Subcutaneous abdominal adipose tissue (tissue), 5 donors: Measurements from ENCODE around the gene PANK2.
"Not testable (repeated sequence)": the region's sequence is repeated elsewhere in the genome, so short reads cannot be mapped to it uniquely, and the experiment has no call there.

Experiments used
- H3K27ac ChIP-seq: one replicate; pipeline ENCODE4 v1.7.0; 2013; ENCODE audit warnings: low read depth, mild to moderate bottlenecking, inconsistent platforms, low read length, moderate library complexity
- H3K27me3 ChIP-seq, 5 donors: one replicate each; pipeline ENCODE4 v1.7.0; 2013; ENCODE audit warnings: low read length in 5 of 5, inconsistent platforms in 1 of 5; ENCODE audit not compliant: control insufficient read depth in 5 of 5, insufficient read depth in 4 of 5
- H3K36me3 ChIP-seq, 5 donors: one replicate each; pipeline ENCODE4 v1.7.0; 2013; ENCODE audit warnings: low read length in 5 of 5; ENCODE audit not compliant: control insufficient read depth in 5 of 5, insufficient read depth in 5 of 5
- H3K4me1 ChIP-seq, 5 donors: one replicate each; pipeline ENCODE4 v1.7.0; 2013; ENCODE audit warnings: low read length in 5 of 5, mild to moderate bottlenecking in 3 of 5, moderate library complexity in 1 of 5; ENCODE audit not compliant: control insufficient read depth in 5 of 5, insufficient read depth in 5 of 5
- H3K4me3 ChIP-seq, 5 donors: one replicate each; pipeline ENCODE4 v1.7.0; 2013; ENCODE audit warnings: low read length in 5 of 5, low read depth in 1 of 5
- H3K9ac ChIP-seq, 5 donors: one replicate each; pipeline ENCODE4 v1.7.0; 2013; ENCODE audit warnings: low read length in 5 of 5, mild to moderate bottlenecking in 4 of 5, moderate library complexity in 3 of 5
- H3K9me3 ChIP-seq, 5 donors: one replicate each; pipeline ENCODE4 v1.7.0; 2013; ENCODE audit warnings: low read length in 5 of 5; ENCODE audit not compliant: control insufficient read depth in 5 of 5
- donor health status: healthy.
- donor health status: healthy.
- donor health status: healthy.
- donor health status: healthy.
- donor health status: healthy.

The PANK2 gene

GRCh38 chr20:3885715-3886114 lies 3.5 kb upstream of the PANK2 start:
- H3K36me3 ChIP-seq: no peaks in the 10 kb centered on the region
- H3K4me3 ChIP-seq: no peak overlapping the region
- no peaks in the 10 kb centered on the region for H3K27me3 ChIP-seq
- H3K9ac ChIP-seq: no peak overlapping the region
- peaks cover 2 to 25% (median 21%) of the 10 kb centered on the region in 5 donors for H3K4me1 ChIP-seq
- no peak overlapping the region for H3K27ac ChIP-seq
- no peaks in the 10 kb centered on the region for H3K9me3 ChIP-seq

GRCh38 chr20:3887876-3888620 lies 1.1 kb upstream of the PANK2 start:
- peaks cover 5 to 47% (median 44%) of the 10 kb centered on the region in 5 donors for H3K4me1 ChIP-seq
- peak overlapping the region; percentile 95 for H3K27ac ChIP-seq

GRCh38 chr20:3889489-3890397 lies 556 bp downstream of the PANK2 start:
- H3K4me3 ChIP-seq: peak overlapping the region; percentile 86 to 92 (median 90)
- H3K36me3 ChIP-seq: no peaks in the 10 kb centered on the region
- H3K4me1 ChIP-seq: peaks cover 7 to 62% (median 57%) of the 10 kb centered on the region in 5 donors
- H3K9me3 ChIP-seq: no peaks in the 10 kb centered on the region
- peak overlapping the region; percentile 85 to 96 (median 91) for H3K9ac ChIP-seq
- H3K27ac ChIP-seq: peak overlapping the region; percentile 95
- no peaks in the 10 kb centered on the region for H3K27me3 ChIP-seq

More at GRCh38 chr20:3887876-3888620, 1.1 kb upstream of the PANK2 start:
- Histone ChIP-seq H3K9me3 (no peaks in the 10 kb centered on the region), H3K27me3 (no peaks in the 10 kb centered on the region), H3K4me3 (peak overlapping the region; percentile 84 to 92 (median 90)), H3K9ac (peak overlapping the region in 4 of 5 donors; percentile 65 to 82 (median 74)), H3K36me3 (no peaks in the 10 kb centered on the region)

- Histone ChIP-seq H3K4me3 (peak overlapping the region; percentile 86 to 92 (median 90)), H3K36me3 (no peaks in the 10 kb centered on the region), H3K27ac (peak overlapping the region; percentile 95), H3K27me3 (no peaks in the 10 kb centered on the region), H3K9ac (peak overlapping the region; percentile 85 to 96 (median 91)), H3K4me1 (peaks cover 7 to 66% (median 61%) of the 10 kb centered on the region in 5 donors), H3K9me3 (no peaks in the 10 kb centered on the region)
Observed at GRCh38 chr20:3890398-3890751, 1.2 kb downstream of the PANK2 start.

- peak overlapping the region; percentile 53 to 91 (median 88) for H3K4me3 ChIP-seq
- H3K36me3 ChIP-seq: no peaks in the 10 kb centered on the region
- H3K4me1 ChIP-seq: peaks cover 7 to 75% (median 68%) of the 10 kb centered on the region in 5 donors
- H3K9me3 ChIP-seq: no peaks in the 10 kb centered on the region
- peak overlapping the region; percentile 17 to 91 (median 85) for H3K9ac ChIP-seq
- H3K27me3 ChIP-seq: no peaks in the 10 kb centered on the region
- H3K27ac ChIP-seq: peak overlapping the region; percentile 95
Observed at GRCh38 chr20:3890999-3891929, 2.1 kb downstream of the PANK2 start.

GRCh38 chr20:3894796-3895195 lies 5.6 kb downstream of the PANK2 start:
- Histone ChIP-seq H3K4me3 (no peak overlapping the region), H3K27ac (no peak overlapping the region), H3K27me3 (no peaks in the 10 kb centered on the region), H3K36me3 (no peaks in the 10 kb centered on the region), H3K9ac (no peak overlapping the region), H3K9me3 (no peaks in the 10 kb centered on the region), H3K4me1 (peaks cover 9 to 75% (median 67%) of the 10 kb centered on the region in 5 donors)

GRCh38 chr20:3896302-3896701 lies 7.1 kb downstream of the PANK2 start:
- Histone ChIP-seq H3K9me3 (no peaks in the 10 kb centered on the region), H3K4me3 (peak overlapping the region in 1 of 5 donors; percentile 6), H3K36me3 (no peaks in the 10 kb centered on the region), H3K27me3 (no peaks in the 10 kb centered on the region), H3K9ac (no peak overlapping the region), H3K4me1 (peaks cover 6 to 72% (median 64%) of the 10 kb centered on the region in 5 donors), H3K27ac (no peak overlapping the region)

GRCh38 chr20:3896853-3897583 lies 7.8 kb downstream of the PANK2 start:
- Histone ChIP-seq H3K36me3 (no peaks in the 10 kb centered on the region), H3K9me3 (no peaks in the 10 kb centered on the region), H3K4me3 (peak overlapping the region in 1 of 5 donors; percentile 6), H3K9ac (no peak overlapping the region), H3K4me1 (peaks cover 5 to 71% (median 63%) of the 10 kb centered on the region in 5 donors), H3K27ac (no peak overlapping the region), H3K27me3 (no peaks in the 10 kb centered on the region)

GRCh38 chr20:3898181-3898580 lies 9.0 kb downstream of the PANK2 start:
- not testable (repeated sequence) for H3K4me3 ChIP-seq, H3K36me3 ChIP-seq, H3K9me3 ChIP-seq, H3K27ac ChIP-seq, H3K9ac ChIP-seq, H3K27me3 ChIP-seq
- H3K4me1 ChIP-seq: peaks cover 5 to 66% (median 64%) of the 10 kb centered on the region in 5 donors
